IMR-90 (cell line): Measurements from ENCODE around the gene KRTAP10-6. TPM values are rescaled to one million over a fixed set of nuclear protein-coding genes. Genes with fewer than 3 reads are reported as not detected.

Experiments used
- ATAC-seq: fragments of 200-7000 bp; cut with Tn5 transposase; 2 replicates; pipeline ENCODE4 v1.9.1; 2020; ENCODE audit warnings: low read depth, mild to moderate bottlenecking, moderate library complexity
- BruUV-seq: library from RNA; stranded (reverse); fragments of 400-500 nt; replicated peaks from 2 replicates; lab custom pipeline; 2021; lab: Mats Ljungman, UMichigan
- CTCF ChIA-PET: fragments of 300-600 bp; formaldehyde crosslinking; extraction: SDS; loops from one replicate; lab custom pipeline; 2021; ENCODE audit warnings: antibody characterized with exemption; lab: Yijun Ruan, JAX
- POLR2A ChIA-PET: fragments of 300-600 bp; sonication (Branson Sonifier 250); formaldehyde crosslinking; loops from one replicate; lab custom pipeline; 2022; ENCODE audit warnings: antibody characterized with exemption; ENCODE audit not compliant: unreplicated experiment; lab: Charles Lee
- DNase-seq: peaks from one replicate; pipeline ENCODE4 v3.0.0; 2013
- H2AFZ ChIP-seq: replicated peaks from 2 replicates; pipeline ENCODE3; 2013; ENCODE audit warnings: low read length, mild to moderate bottlenecking; ENCODE audit not compliant: poor library complexity
- H2AK5ac ChIP-seq: 2 replicates; pipeline ENCODE4 v1.6.1; 2013; ENCODE audit warnings: low read depth, low read length, inconsistent platforms
- H2AK9ac ChIP-seq: replicated peaks from 2 replicates; pipeline ENCODE3; 2013; ENCODE audit warnings: mild to moderate bottlenecking, low read depth, low read length, moderate library complexity; ENCODE audit not compliant: poor library complexity
- H2BK120ac ChIP-seq: 2 replicates; pipeline ENCODE4 v1.6.1; 2013; ENCODE audit warnings: low read depth, low read length, inconsistent platforms
- H2BK15ac ChIP-seq: 3 replicates; pipeline ENCODE4 v1.6.1; 2013; ENCODE audit warnings: low read depth, low read length, inconsistent platforms
- H2BK20ac ChIP-seq: 2 replicates; pipeline ENCODE4 v1.6.1; 2013; ENCODE audit warnings: low read depth, mild to moderate bottlenecking, inconsistent platforms, low read length, moderate library complexity
- H2BK5ac ChIP-seq: 2 replicates; pipeline ENCODE4 v1.6.1; 2013; ENCODE audit warnings: mild to moderate bottlenecking, low read depth, low read length, inconsistent platforms; ENCODE audit not compliant: poor library complexity, severe bottlenecking
- H3K14ac ChIP-seq: replicated peaks from 2 replicates; pipeline ENCODE4 v1.6.1; 2013; ENCODE audit warnings: low read depth, low read length, inconsistent platforms
- H3K18ac ChIP-seq: 2 replicates; pipeline ENCODE4 v1.6.1; 2013; ENCODE audit warnings: low read depth, low read length, control low read depth
- H3K23ac ChIP-seq: 2 replicates; pipeline ENCODE4 v1.6.1; 2013; ENCODE audit warnings: low read depth, low read length, inconsistent platforms
- H3K27ac ChIP-seq: 2 replicates; pipeline ENCODE4 v1.5.1; 2013; ENCODE audit warnings: mild to moderate bottlenecking, control low read depth, low read length; ENCODE audit not compliant: insufficient read depth
- H3K27me3 ChIP-seq: 2 replicates; pipeline ENCODE4 v1.6.1; 2013; ENCODE audit warnings: low read length; ENCODE audit not compliant: control insufficient read depth, insufficient read depth
- H3K36me3 ChIP-seq: 2 replicates; pipeline ENCODE4 v1.6.1; 2013; ENCODE audit warnings: low read length, mixed read lengths; ENCODE audit not compliant: control insufficient read depth, insufficient read depth
- H3K4ac ChIP-seq: 2 replicates; pipeline ENCODE4 v1.6.1; 2013; ENCODE audit warnings: low read depth, low read length, inconsistent platforms
- H3K4me1 ChIP-seq: 2 replicates; pipeline ENCODE4 v1.6.1; 2013; ENCODE audit warnings: low read length, mixed read lengths; ENCODE audit not compliant: control insufficient read depth, insufficient read depth
- H3K4me2 ChIP-seq: 2 replicates; pipeline ENCODE4 v1.6.1; 2013; ENCODE audit warnings: low read depth, mild to moderate bottlenecking, control low read depth, low read length, moderate library complexity
- H3K4me3 ChIP-seq: 2 replicates; pipeline ENCODE4 v1.5.1; 2013; ENCODE audit warnings: low read depth, mild to moderate bottlenecking, control low read depth, low read length, moderate library complexity; ENCODE audit not compliant: insufficient read depth
- H3K56ac ChIP-seq: 2 replicates; pipeline ENCODE4 v1.6.1; 2013; ENCODE audit warnings: low read length, inconsistent platforms; ENCODE audit not compliant: insufficient read depth; ENCODE audit errors: extremely low read depth
- H3K79me1 ChIP-seq, 2 experiments: 2 replicates each; pipeline ENCODE4 v1.6.1; 2013; ENCODE audit warnings: low read length in 2 of 2, inconsistent platforms in 1 of 2, low read depth in 1 of 2
- H3K9ac ChIP-seq: 2 replicates; pipeline ENCODE4 v1.6.1; 2013; ENCODE audit warnings: low read depth, low read length, control low read depth
- H3K9me1 ChIP-seq: 2 replicates; pipeline ENCODE4 v1.6.1; 2013; ENCODE audit warnings: low read length, inconsistent platforms; ENCODE audit not compliant: insufficient read depth
- H3K9me3 ChIP-seq: 2 replicates; pipeline ENCODE4 v1.6.1; 2013; ENCODE audit warnings: low read length; ENCODE audit not compliant: control insufficient read depth, insufficient read depth
- H4K20me1 ChIP-seq: 2 replicates; pipeline ENCODE4 v1.6.1; 2013; ENCODE audit warnings: low read length, inconsistent platforms; ENCODE audit not compliant: insufficient read depth
- H4K5ac ChIP-seq: 2 replicates; pipeline ENCODE4 v1.6.1; 2013; ENCODE audit warnings: mild to moderate bottlenecking, low read depth, low read length, control low read depth
- H4K8ac ChIP-seq, 2 experiments: 2 replicates each; pipeline ENCODE4 v1.6.1; 2013; ENCODE audit warnings: low read depth in 2 of 2, low read length in 2 of 2, control low read depth in 1 of 2, inconsistent platforms in 1 of 2
- H4K91ac ChIP-seq: 2 replicates; pipeline ENCODE4 v1.6.1; 2013; ENCODE audit warnings: low read depth, low read length, inconsistent platforms; ENCODE audit not compliant: insufficient read depth
- FOS ChIP-seq: fragments of 150-350 bp; IDR thresholded peaks from 2 replicates; pipeline ENCODE4 v1.6.1; 2016; ENCODE audit warnings: low read depth, low read length
- MAZ ChIP-seq: IDR thresholded peaks from 2 replicates; pipeline ENCODE4 v1.6.1; 2012; ENCODE audit warnings: low read depth, mild to moderate bottlenecking, low read length, improper control_type of control experiment, moderate library complexity, borderline replicate concordance
- NFE2L2 ChIP-seq: fragments of 150-350 bp; IDR thresholded peaks from 2 replicates; pipeline ENCODE4 v1.6.1; 2016; ENCODE audit warnings: low read depth, mild to moderate bottlenecking, low read length
- POLR2A ChIP-seq: IDR thresholded peaks from 2 replicates; pipeline ENCODE4 v1.6.1; 2012; ENCODE audit warnings: mild to moderate bottlenecking, low read depth, low read length
- RAD21 ChIP-seq: IDR thresholded peaks from 2 replicates; pipeline ENCODE4 v1.6.1; 2012; ENCODE audit warnings: low read length, improper control_type of control experiment
- SMC3 ChIP-seq: fragments of 150-350 bp; IDR thresholded peaks from 2 replicates; pipeline ENCODE4 v1.6.1; 2016; ENCODE audit warnings: low read depth, mild to moderate bottlenecking, antibody characterized with exemption, low read length, moderate library complexity
- WGBS, 2 experiments: methylation state at CpG; one replicate each; pipeline versions ENCODE4 v1.1.5 to v1.1.7; 2013; ENCODE audit warnings: missing lambda C conversion rate in 2 of 2; ENCODE audit not compliant: insufficient read length in 1 of 2; ENCODE audit errors: extremely low coverage in 2 of 2; 5-methylcytosine and 5-hydroxymethylcytosine counted together
- dilution Hi-C: fragments of 300-500 bp; cut with HindIII; formaldehyde crosslinking; loops from one replicate; pipeline ENCODE4 v1.14.3; 2018; ENCODE audit warnings: low sequenced_read_pairs; ENCODE audit not compliant: unreplicated experiment
- in situ Hi-C: fragments of 300-500 bp; cut with MboI; formaldehyde crosslinking; loops from 3 replicates; pipeline ENCODE4 v1.14.3; 2019; ENCODE audit warnings: low sequenced_read_pairs, inconsistent platforms, mixed read lengths
- intact Hi-C: fragments of 100-400 bp; cut with micrococcal nuclease; formaldehyde crosslinking; loops from 2 replicates; pipeline ENCODE4 v1.10.0; 2022
- polyA plus RNA-seq, 3 experiments: library from polyadenylated mRNA; depleted of rRNA; stranded (reverse); fragments of >200 nt; gene quantifications; 2 replicates each; pipeline ENCODE4 v1.2.3, GENCODE V29; 2012; ENCODE audit warnings: low replicate concordance in 1 of 3
- total RNA-seq: library from RNA; depleted of rRNA; stranded (reverse); fragments of >200 nt; gene quantifications from 2 replicates; pipeline ENCODE4 v1.2.3, GENCODE V29; 2012
- TF ChIP-seq, protein P1 (sequence below): conservative IDR thresholded peaks from 2 replicates; pipeline ENCODE4 v1.5.1; 2012; ENCODE audit warnings: mild to moderate bottlenecking, low read depth, low read length, improper control_type of control experiment
- TF ChIP-seq, protein P2 (sequence below): fragments of 150-350 bp; IDR thresholded peaks from 2 replicates; pipeline ENCODE4 v1.6.1; 2016; ENCODE audit warnings: low read depth, mild to moderate bottlenecking, low read length, moderate library complexity, borderline replicate concordance

KRTAP10-6 gene
- total and polyA plus RNA-seq, 2 of the 4 experiments (the other 2 are of a cell fraction), result not detected

DNA sequence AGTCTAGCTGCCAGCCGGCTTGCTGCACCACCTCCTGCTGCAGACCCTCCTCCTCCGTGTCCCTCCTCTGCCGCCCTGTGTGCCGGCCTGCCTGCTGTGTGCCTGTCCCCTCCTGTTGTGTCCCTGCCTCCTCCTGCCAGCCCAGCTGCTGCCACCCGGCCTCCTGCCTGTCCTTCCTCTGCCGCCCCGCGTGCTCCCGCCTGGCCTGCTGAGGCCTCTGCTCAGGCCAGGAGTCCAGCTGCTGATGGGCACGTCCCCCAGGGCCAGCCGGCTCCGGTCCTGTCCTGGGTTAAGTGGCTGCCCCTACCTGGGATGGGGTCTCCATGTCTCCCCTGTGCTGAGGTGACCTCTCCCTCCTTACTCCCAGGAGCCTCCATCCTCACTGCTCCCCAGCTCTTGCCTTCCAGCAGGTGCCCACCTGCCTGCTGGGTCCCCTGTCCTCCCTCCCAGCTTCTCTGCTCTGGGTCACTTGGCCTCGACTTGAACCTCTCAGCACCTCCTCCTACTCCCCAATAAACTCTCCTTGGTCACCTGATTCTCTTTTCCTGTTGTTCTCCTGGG, 20.4 kb upstream of the KRTAP10-6 start:
- no peak overlapping the region for H4K5ac ChIP-seq
- no peak for ATAC-seq
- H4K20me1 ChIP-seq, result no peaks in the 10 kb centered on the region
- H2BK20ac ChIP-seq, result no peak overlapping the region
- no peak overlapping the region for H4K91ac ChIP-seq
- no peak overlapping the region for H2AK9ac ChIP-seq
- no peak overlapping the region for H3K27ac ChIP-seq
- in situ Hi-C loops (no loop called here), dilution Hi-C loops (no loop called here), intact Hi-C loops (no loop called here)
- H3K56ac ChIP-seq, result no peak overlapping the region
- H3K27me3 ChIP-seq, result peaks cover 3% of the 10 kb centered on the region; the same call in 1 of the 2 replicates
- H3K9me1 ChIP-seq, result no peaks in the 10 kb centered on the region
- H3K14ac ChIP-seq, result no peak overlapping the region
- no peak overlapping the region for H3K4ac ChIP-seq
- DNase-seq, result no peak
- BruUV-seq, result no TSS peak
- H3K18ac ChIP-seq, result no peak overlapping the region
- no peak overlapping the region for H2BK5ac ChIP-seq
- H3K36me3 ChIP-seq, result no peaks in the 10 kb centered on the region
- no peak overlapping the region for H3K23ac ChIP-seq
- H2BK15ac ChIP-seq, result no peak overlapping the region
- H4K8ac ChIP-seq, result no peak overlapping the region
- H2AFZ ChIP-seq, result no peak overlapping the region
- H2BK120ac ChIP-seq, result no peak overlapping the region
- ChIA-PET POLR2A (no interaction called here), CTCF (no interaction called here)
- H3K79me1 ChIP-seq, result no peaks in the 10 kb centered on the region
- 77% methylated on average over 11 of the region's 13 CpGs; no CpG with 5 or more reads in 1 of the 2 experiments for WGBS, 2 experiments
- no peaks in the 10 kb centered on the region for H3K4me1 ChIP-seq
- no peak overlapping the region for H2AK5ac ChIP-seq
- TF ChIP-seq SMC3 (no peak), RAD21 (no peak), POLR2A (no peak), MAZ (no peak), NFE2L2 (no peak), FOS (no peak)
- TF ChIP-seq, protein P1, sequence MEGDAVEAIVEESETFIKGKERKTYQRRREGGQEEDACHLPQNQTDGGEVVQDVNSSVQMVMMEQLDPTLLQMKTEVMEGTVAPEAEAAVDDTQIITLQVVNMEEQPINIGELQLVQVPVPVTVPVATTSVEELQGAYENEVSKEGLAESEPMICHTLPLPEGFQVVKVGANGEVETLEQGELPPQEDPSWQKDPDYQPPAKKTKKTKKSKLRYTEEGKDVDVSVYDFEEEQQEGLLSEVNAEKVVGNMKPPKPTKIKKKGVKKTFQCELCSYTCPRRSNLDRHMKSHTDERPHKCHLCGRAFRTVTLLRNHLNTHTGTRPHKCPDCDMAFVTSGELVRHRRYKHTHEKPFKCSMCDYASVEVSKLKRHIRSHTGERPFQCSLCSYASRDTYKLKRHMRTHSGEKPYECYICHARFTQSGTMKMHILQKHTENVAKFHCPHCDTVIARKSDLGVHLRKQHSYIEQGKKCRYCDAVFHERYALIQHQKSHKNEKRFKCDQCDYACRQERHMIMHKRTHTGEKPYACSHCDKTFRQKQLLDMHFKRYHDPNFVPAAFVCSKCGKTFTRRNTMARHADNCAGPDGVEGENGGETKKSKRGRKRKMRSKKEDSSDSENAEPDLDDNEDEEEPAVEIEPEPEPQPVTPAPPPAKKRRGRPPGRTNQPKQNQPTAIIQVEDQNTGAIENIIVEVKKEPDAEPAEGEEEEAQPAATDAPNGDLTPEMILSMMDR, result no peak
- TF ChIP-seq, protein P2, sequence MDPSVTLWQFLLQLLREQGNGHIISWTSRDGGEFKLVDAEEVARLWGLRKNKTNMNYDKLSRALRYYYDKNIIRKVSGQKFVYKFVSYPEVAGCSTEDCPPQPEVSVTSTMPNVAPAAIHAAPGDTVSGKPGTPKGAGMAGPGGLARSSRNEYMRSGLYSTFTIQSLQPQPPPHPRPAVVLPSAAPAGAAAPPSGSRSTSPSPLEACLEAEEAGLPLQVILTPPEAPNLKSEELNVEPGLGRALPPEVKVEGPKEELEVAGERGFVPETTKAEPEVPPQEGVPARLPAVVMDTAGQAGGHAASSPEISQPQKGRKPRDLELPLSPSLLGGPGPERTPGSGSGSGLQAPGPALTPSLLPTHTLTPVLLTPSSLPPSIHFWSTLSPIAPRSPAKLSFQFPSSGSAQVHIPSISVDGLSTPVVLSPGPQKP, result no peak
- no peak overlapping the region for H3K4me2 ChIP-seq
- peaks cover 13% of the 10 kb centered on the region for H3K9me3 ChIP-seq
- H3K9ac ChIP-seq, result no peak overlapping the region
- no peak overlapping the region for H3K4me3 ChIP-seq
